ENCODE data around the gene ZNF580.

The ZNF580 gene

GRCh38 chr19:55624109-55625003 lies 16.4 kb upstream of the ZNF580 start, which contains the start of gene ZNF784:
Gene ZNF784, minus strand, starts transcription at chr19:55624566. Its CDS starts 5 bp downstream, at chr19:55624561.
- peak; percentile 95 for DNase-seq (ENCODE audit: low read depth in 2 of 2)

- DNase-seq (ENCODE audit: low read depth in 2 of 2) = no peak
Observed at GRCh38 chr19:55625004-55625326, 15.8 kb upstream of the ZNF580 start.

GRCh38 chr19:55626350-55626749 lies 14.5 kb upstream of the ZNF580 start:
- peak in 1 of 2 donors; percentile 45 for DNase-seq (ENCODE audit: low read depth in 2 of 2)

GRCh38 chr19:55632463-55632834 lies 8.4 kb upstream of the ZNF580 start:
- DNase-seq (ENCODE audit: low read depth in 2 of 2) = peak; percentile 51 to 91

- no peak for DNase-seq (ENCODE audit: low read depth in 2 of 2)
Observed at GRCh38 chr19:55633861-55634260, 6.9 kb upstream of the ZNF580 start.

- DNase-seq (ENCODE audit: low read depth in 2 of 2) = no peak
Observed at GRCh38 chr19:55635334-55635717, 5.5 kb upstream of the ZNF580 start.

- DNase-seq (ENCODE audit: low read depth in 2 of 2) = no peak
Observed at GRCh38 chr19:55635856-55636440, 4.9 kb upstream of the ZNF580 start.

GRCh38 chr19:55636723-55637122 lies 4.1 kb upstream of the ZNF580 start:
- no peak for DNase-seq (ENCODE audit: low read depth in 2 of 2)

- no peak for DNase-seq (ENCODE audit: low read depth in 2 of 2)
Observed at GRCh38 chr19:55637534-55637933, 3.3 kb upstream of the ZNF580 start.

- DNase-seq (ENCODE audit: low read depth in 2 of 2) = peak in 1 of 2 donors; percentile 36
Observed at GRCh38 chr19:55638864-55639359, 1.9 kb upstream of the ZNF580 start.

- DNase-seq (ENCODE audit: low read depth in 2 of 2) = peak; percentile 58 to 64
Observed at GRCh38 chr19:55640043-55640576, 692 bp upstream of the ZNF580 start.

- no peak for DNase-seq (ENCODE audit: low read depth in 2 of 2)
Observed at GRCh38 chr19:55641426-55642152, 787 bp downstream of the ZNF580 start.

GRCh38 chr19:55642153-55643002 lies 1.6 kb downstream of the ZNF580 start:
- no peak for DNase-seq (ENCODE audit: low read depth in 2 of 2)

- DNase-seq (ENCODE audit: low read depth in 2 of 2) = peak; percentile 74 to 76
Observed at GRCh38 chr19:55643003-55643886, 2.4 kb downstream of the ZNF580 start, which contains the start of gene ZNF581. Gene ZNF581, plus strand, starts transcription at chr19:55643649. Its CDS starts 923 bp downstream, at chr19:55644572.

- DNase-seq (ENCODE audit: low read depth in 2 of 2) = no peak
Observed at GRCh38 chr19:55643887-55644176, 3.0 kb downstream of the ZNF580 start.

GRCh38 chr19:55644191-55644833 lies 3.5 kb downstream of the ZNF580 start:
- DNase-seq (ENCODE audit: low read depth in 2 of 2) = no peak

- no peak for DNase-seq (ENCODE audit: low read depth in 2 of 2)
Observed at GRCh38 chr19:55644842-55645511, 4.2 kb downstream of the ZNF580 start.

- DNase-seq (ENCODE audit: low read depth in 2 of 2) = no peak
Observed at GRCh38 chr19:55645512-55645881, 4.7 kb downstream of the ZNF580 start.
